Thymus (tissue), 11 donors: ENCODE data around the gene TGFBR3. TPM values are rescaled to one million over a fixed set of nuclear protein-coding genes. Genes with fewer than 3 reads are reported as not detected.

ENCODE experiments used
- DNase-seq, 9 donors: peaks; one replicate each; pipeline ENCODE4 v3.0.0-alpha.2; 2013; ENCODE audit warnings: low spot score in 9 of 9, low read depth in 6 of 9, missing footprints in 1 of 9
- H3K27ac ChIP-seq, 2 donors: one replicate each; pipeline ENCODE4 v1.5.1; 2013; ENCODE audit warnings: control low read depth in 1 of 2, low read depth in 1 of 2, low read length in 1 of 2, mild to moderate bottlenecking in 1 of 2, moderate library complexity in 1 of 2
- H3K27me3 ChIP-seq, 2 donors: one replicate each; pipeline ENCODE4 v1.5.1; 2013; ENCODE audit warnings: low read length in 1 of 2; ENCODE audit not compliant: control insufficient read depth in 2 of 2, insufficient read depth in 1 of 2
- H3K36me3 ChIP-seq, 2 donors: one replicate each; pipeline ENCODE4 v1.5.1; 2013; ENCODE audit warnings: low read length in 1 of 2, mild to moderate bottlenecking in 1 of 2, moderate library complexity in 1 of 2; ENCODE audit not compliant: control insufficient read depth in 2 of 2, insufficient read depth in 2 of 2
- H3K4me1 ChIP-seq, 2 donors: one replicate each; pipeline ENCODE4 v1.5.1; 2013; ENCODE audit warnings: low read length in 2 of 2; ENCODE audit not compliant: control insufficient read depth in 2 of 2, insufficient read depth in 2 of 2
- H3K4me3 ChIP-seq, 2 donors: one replicate each; pipeline ENCODE4 v1.5.1; 2013; ENCODE audit warnings: low read length in 2 of 2, control low read depth in 1 of 2, mild to moderate bottlenecking in 1 of 2
- H3K9me3 ChIP-seq, 2 donors: one replicate each; pipeline ENCODE4 v1.5.1; 2013; ENCODE audit warnings: low read length in 1 of 2, mild to moderate bottlenecking in 1 of 2; ENCODE audit not compliant: control insufficient read depth in 2 of 2, insufficient read depth in 1 of 2
- WGBS: extraction: QIAGEN DNeasy Blood & Tissue Kit; methylation state at CpG from one replicate; pipeline ENCODE4 v1.1.7; 2013; 5-methylcytosine and 5-hydroxymethylcytosine counted together
- polyA plus RNA-seq: library from polyadenylated mRNA; stranded (reverse); fragments of 200-250 nt; gene quantifications from one replicate; pipeline ENCODE4 v1.2.3, GENCODE V29; 2013
- total RNA-seq: library from RNA; stranded (reverse); fragments of 120-200 nt; gene quantifications from one replicate; pipeline ENCODE4 v1.2.4, GENCODE V29; 2013
- donor health status: healthy.

Gene TGFBR3
- total and polyA plus RNA-seq, 2 donors = 5.4 to 10.1 TPM

- Histone ChIP-seq H3K27ac (no peak overlapping the region), H3K27me3 (no peaks in the 10 kb centered on the region), H3K4me3 (no peak overlapping the region), H3K4me1 (peaks cover 0 to 10% of the 10 kb centered on the region in 2 donors), H3K9me3 (no peaks in the 10 kb centered on the region), H3K36me3 (no peaks in the 10 kb centered on the region)
- DNase-seq = no peak
- WGBS = 98% methylated on average over 1 of the region's 1 CpG
These were observed 52.0 kb downstream of the TGFBR3 start for GRCh38 chr1:91833946-91834345.

DNA sequence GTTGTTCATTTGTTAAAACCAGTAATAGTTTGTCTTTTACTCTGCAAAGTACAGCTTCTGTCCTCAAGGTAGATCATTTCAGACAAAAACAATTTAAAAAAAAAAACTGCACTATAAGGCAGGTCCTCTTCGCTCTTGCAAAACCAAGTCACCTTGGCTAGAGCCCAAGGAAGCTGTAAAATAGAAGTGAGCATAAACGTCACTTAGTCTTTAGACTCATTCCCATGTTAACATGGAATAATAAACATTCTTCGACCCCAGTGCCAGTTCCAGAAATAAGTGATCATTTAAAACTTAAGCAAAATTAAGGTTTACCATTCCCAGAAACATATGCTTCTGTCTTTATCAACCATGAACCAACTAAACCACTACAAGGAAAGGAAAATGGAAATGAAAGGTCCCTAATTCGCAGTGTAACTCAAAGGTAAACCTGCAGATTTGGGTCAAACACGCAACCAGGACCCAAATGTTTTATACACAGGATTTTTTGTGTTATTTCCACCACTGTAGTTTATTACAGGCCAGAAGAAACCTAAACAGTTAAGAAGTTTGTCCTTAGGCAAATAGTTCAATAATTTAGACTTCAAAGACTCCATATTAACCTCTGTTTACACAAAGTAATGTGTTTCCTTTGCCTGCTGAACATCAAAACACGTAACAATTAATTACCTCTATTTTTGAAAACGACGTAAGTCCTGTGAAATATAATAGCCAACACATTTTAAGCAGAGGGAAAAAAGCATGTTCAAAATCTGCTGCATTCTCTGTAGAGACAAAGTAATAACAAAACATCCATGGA lies 54.6 kb downstream of the TGFBR3 start:
- Histone ChIP-seq H3K4me1 (peaks cover 0 to 10% of the 10 kb centered on the region in 2 donors), H3K4me3 (no peak overlapping the region), H3K27ac (peak overlapping the region in 1 of 2 donors; percentile 51), H3K36me3 (no peaks in the 10 kb centered on the region), H3K9me3 (no peaks in the 10 kb centered on the region), H3K27me3 (no peaks in the 10 kb centered on the region)
- no peak for DNase-seq
- WGBS = 92% methylated on average over 8 of the region's 8 CpGs

GRCh38 chr1:91830242-91831131 lies 55.5 kb downstream of the TGFBR3 start:
- H3K27ac ChIP-seq = peak overlapping the region in 1 of 2 donors; percentile 11
- peaks cover 0 to 10% of the 10 kb centered on the region in 2 donors for H3K4me1 ChIP-seq
- no peaks in the 10 kb centered on the region for H3K36me3 ChIP-seq
- no peaks in the 10 kb centered on the region for H3K27me3 ChIP-seq
- WGBS = 64% methylated on average over 10 of the region's 10 CpGs
- no peaks in the 10 kb centered on the region for H3K9me3 ChIP-seq
- no peak overlapping the region for H3K4me3 ChIP-seq
- DNase-seq = no peak

GRCh38 chr1:91829293-91830153 lies 56.4 kb downstream of the TGFBR3 start:
- WGBS = 95% methylated on average over 6 of the region's 6 CpGs
- Histone ChIP-seq H3K27ac (no peak overlapping the region), H3K9me3 (no peaks in the 10 kb centered on the region), H3K4me3 (no peak overlapping the region), H3K4me1 (peaks cover 0 to 10% of the 10 kb centered on the region in 2 donors), H3K27me3 (no peaks in the 10 kb centered on the region), H3K36me3 (no peaks in the 10 kb centered on the region)
- no peak for DNase-seq

GRCh38 chr1:91828583-91829281 lies 57.2 kb downstream of the TGFBR3 start:
- H3K36me3 ChIP-seq = no peaks in the 10 kb centered on the region
- WGBS = 92% methylated on average over 9 of the region's 9 CpGs
- H3K4me3 ChIP-seq = no peak overlapping the region
- no peak overlapping the region for H3K27ac ChIP-seq
- H3K27me3 ChIP-seq = no peaks in the 10 kb centered on the region
- peaks cover 0 to 10% of the 10 kb centered on the region in 2 donors for H3K4me1 ChIP-seq
- no peak for DNase-seq
- no peaks in the 10 kb centered on the region for H3K9me3 ChIP-seq

- 88% methylated on average over 12 of the region's 12 CpGs for WGBS
These were observed 58.3 kb downstream of the TGFBR3 start for GRCh38 chr1:91827459-91828321.

GRCh38 chr1:91827087-91827458 lies 58.9 kb downstream of the TGFBR3 start:
- no peak overlapping the region for H3K4me3 ChIP-seq

More at GRCh38 chr1:91827459-91828321, 58.3 kb downstream of the TGFBR3 start:
- H3K4me3 ChIP-seq = no peak overlapping the region
- H3K27me3 ChIP-seq = no peaks in the 10 kb centered on the region
- no peaks in the 10 kb centered on the region for H3K36me3 ChIP-seq
- peak overlapping the region in 1 of 2 donors; percentile 37 for H3K27ac ChIP-seq
- DNase-seq = no peak
- peaks cover 0 to 10% of the 10 kb centered on the region in 2 donors for H3K4me1 ChIP-seq
- H3K9me3 ChIP-seq = no peaks in the 10 kb centered on the region

GRCh38 chr1:91826649-91827048 lies 59.3 kb downstream of the TGFBR3 start:
- H3K4me3 ChIP-seq = no peak overlapping the region
- H3K36me3 ChIP-seq = no peaks in the 10 kb centered on the region
- peaks cover 0 to 10% of the 10 kb centered on the region in 2 donors for H3K4me1 ChIP-seq
- H3K9me3 ChIP-seq = no peaks in the 10 kb centered on the region
- 98% methylated on average over 5 of the region's 5 CpGs for WGBS
- H3K27ac ChIP-seq = no peak overlapping the region
- no peaks in the 10 kb centered on the region for H3K27me3 ChIP-seq
- no peak for DNase-seq

More at GRCh38 chr1:91827087-91827458, 58.9 kb downstream of the TGFBR3 start:
- Histone ChIP-seq H3K4me1 (peaks cover 0 to 10% of the 10 kb centered on the region in 2 donors), H3K9me3 (no peaks in the 10 kb centered on the region), H3K27me3 (no peaks in the 10 kb centered on the region), H3K36me3 (no peaks in the 10 kb centered on the region), H3K27ac (no peak overlapping the region)
- 91% methylated on average over 9 of the region's 9 CpGs for WGBS
- DNase-seq = no peak
